H1 (cell line): Measurements from ENCODE around the gene C21orf91.

Experiments used
- CHD2 ChIP-seq: IDR thresholded peaks from 2 replicates; pipeline ENCODE4 v1.6.1; 2012; ENCODE audit warnings: low read length, improper control_type of control experiment
- EP300 ChIP-seq, 2 experiments: IDR thresholded peaks; 1 replicate in 1 of 2; 2 replicates in 1 of 2; pipeline ENCODE4 v1.6.1; 2011 to 2012; ENCODE audit warnings: low read depth in 2 of 2, low read length in 2 of 2, mild to moderate bottlenecking in 2 of 2, borderline replicate concordance in 1 of 2, inconsistent platforms in 1 of 2, moderate library complexity in 1 of 2
- EZH2 ChIP-seq: fragments of 200-600 bp; sonication (generic); IDR thresholded peaks from 2 replicates; pipeline ENCODE4 v1.7.1; 2012; ENCODE audit warnings: low read depth, mild to moderate bottlenecking, moderate library complexity, low read length, inconsistent platforms; ENCODE audit not compliant: severe bottlenecking
- JUN ChIP-seq: IDR thresholded peaks from 2 replicates; pipeline ENCODE4 v1.6.1; 2011; ENCODE audit warnings: low read depth, mild to moderate bottlenecking, improper control_type of control experiment, low read length
- PHF8 ChIP-seq: fragments of 200-600 bp; sonication (generic); conservative IDR thresholded peaks from 2 replicates; pipeline ENCODE4 v1.7.1; 2012; ENCODE audit warnings: low read depth, mild to moderate bottlenecking, inconsistent platforms, low read length, moderate library complexity
- POLR2A ChIP-seq, 2 experiments: IDR thresholded peaks; 1 replicate in 1 of 2; 2 replicates in 1 of 2; pipeline ENCODE4 v1.6.1; 2011; ENCODE audit warnings: low read depth in 2 of 2, low read length in 2 of 2, mild to moderate bottlenecking in 2 of 2; ENCODE audit errors: control extremely low read depth in 1 of 2
- RAD21 ChIP-seq, 2 experiments: IDR thresholded peaks in 1 of 2; conservative IDR thresholded peaks in 1 of 2; 2 replicates each; pipeline ENCODE4 v1.6.1; 2011; ENCODE audit warnings: low read depth in 2 of 2, low read length in 2 of 2, improper control_type of control experiment in 1 of 2, inconsistent platforms in 1 of 2, mild to moderate bottlenecking in 1 of 2, moderate library complexity in 1 of 2
- TF ChIP-seq, protein P1 (sequence below), 3 experiments: IDR thresholded peaks; 1 replicate in 2 of 3; 2 replicates in 1 of 3; pipeline versions ENCODE4 v1.5.1 to v1.6.1; 2011; ENCODE audit warnings: low read length in 3 of 3, mild to moderate bottlenecking in 3 of 3, inconsistent platforms in 2 of 3, low read depth in 1 of 3, moderate library complexity in 1 of 3; ENCODE audit not compliant: insufficient read depth in 1 of 3; ENCODE audit errors: control extremely low read depth in 1 of 3
- TF ChIP-seq, protein P2 (sequence below): IDR thresholded peaks from 2 replicates; pipeline ENCODE4 v1.6.1; 2012; ENCODE audit warnings: inconsistent platforms

DNA sequence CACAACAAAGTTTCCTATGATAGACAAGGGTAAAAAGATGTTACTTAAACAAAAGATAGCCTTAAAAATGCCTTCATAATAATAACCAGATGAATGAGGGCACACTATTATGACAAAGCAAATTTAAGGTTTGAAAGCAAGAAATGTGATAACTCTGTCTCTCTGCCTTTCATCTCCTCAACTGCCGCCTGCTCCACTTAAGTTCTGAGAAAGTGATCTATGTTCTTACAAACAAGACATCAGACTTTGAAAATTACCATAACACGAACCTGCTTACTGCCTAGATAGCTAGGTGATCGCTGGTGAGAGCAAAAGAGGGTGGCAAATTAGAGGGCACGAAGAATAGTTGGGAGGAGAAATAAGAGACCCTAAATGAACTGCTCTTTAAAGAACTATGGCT is 13.2 kb downstream of the C21orf91 start:
- TF ChIP-seq, protein P1, sequence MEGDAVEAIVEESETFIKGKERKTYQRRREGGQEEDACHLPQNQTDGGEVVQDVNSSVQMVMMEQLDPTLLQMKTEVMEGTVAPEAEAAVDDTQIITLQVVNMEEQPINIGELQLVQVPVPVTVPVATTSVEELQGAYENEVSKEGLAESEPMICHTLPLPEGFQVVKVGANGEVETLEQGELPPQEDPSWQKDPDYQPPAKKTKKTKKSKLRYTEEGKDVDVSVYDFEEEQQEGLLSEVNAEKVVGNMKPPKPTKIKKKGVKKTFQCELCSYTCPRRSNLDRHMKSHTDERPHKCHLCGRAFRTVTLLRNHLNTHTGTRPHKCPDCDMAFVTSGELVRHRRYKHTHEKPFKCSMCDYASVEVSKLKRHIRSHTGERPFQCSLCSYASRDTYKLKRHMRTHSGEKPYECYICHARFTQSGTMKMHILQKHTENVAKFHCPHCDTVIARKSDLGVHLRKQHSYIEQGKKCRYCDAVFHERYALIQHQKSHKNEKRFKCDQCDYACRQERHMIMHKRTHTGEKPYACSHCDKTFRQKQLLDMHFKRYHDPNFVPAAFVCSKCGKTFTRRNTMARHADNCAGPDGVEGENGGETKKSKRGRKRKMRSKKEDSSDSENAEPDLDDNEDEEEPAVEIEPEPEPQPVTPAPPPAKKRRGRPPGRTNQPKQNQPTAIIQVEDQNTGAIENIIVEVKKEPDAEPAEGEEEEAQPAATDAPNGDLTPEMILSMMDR (IDR thresholded peaks at IDR 0.05; ENCODE audit: control extremely low read depth in 1 of 3, insufficient read depth in 1 of 3, low read depth in 1 of 3, low read length in 3 of 3) = no peak
- TF ChIP-seq EP300 (IDR thresholded peaks at IDR 0.05; ENCODE audit: borderline replicate concordance in 1 of 2, low read depth in 2 of 2, low read length in 2 of 2) (no peak), CHD2 (no peak), RAD21 (IDR thresholded peaks at IDR 0.05 in 1 of 2, conservative IDR thresholded peaks at IDR 0.05 in 1 of 2; ENCODE audit: low read depth in 2 of 2, low read length in 2 of 2) (no peak), JUN (no peak), PHF8 (no peak), EZH2 (no peak), POLR2A (IDR thresholded peaks at IDR 0.05; ENCODE audit: control extremely low read depth in 1 of 2, low read depth in 2 of 2, low read length in 2 of 2) (no peak)
- TF ChIP-seq, protein P2, sequence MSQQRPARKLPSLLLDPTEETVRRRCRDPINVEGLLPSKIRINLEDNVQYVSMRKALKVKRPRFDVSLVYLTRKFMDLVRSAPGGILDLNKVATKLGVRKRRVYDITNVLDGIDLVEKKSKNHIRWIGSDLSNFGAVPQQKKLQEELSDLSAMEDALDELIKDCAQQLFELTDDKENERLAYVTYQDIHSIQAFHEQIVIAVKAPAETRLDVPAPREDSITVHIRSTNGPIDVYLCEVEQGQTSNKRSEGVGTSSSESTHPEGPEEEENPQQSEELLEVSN = no peak
